ENCODE results near the gene BNIP3.

Gene BNIP3

DNA sequence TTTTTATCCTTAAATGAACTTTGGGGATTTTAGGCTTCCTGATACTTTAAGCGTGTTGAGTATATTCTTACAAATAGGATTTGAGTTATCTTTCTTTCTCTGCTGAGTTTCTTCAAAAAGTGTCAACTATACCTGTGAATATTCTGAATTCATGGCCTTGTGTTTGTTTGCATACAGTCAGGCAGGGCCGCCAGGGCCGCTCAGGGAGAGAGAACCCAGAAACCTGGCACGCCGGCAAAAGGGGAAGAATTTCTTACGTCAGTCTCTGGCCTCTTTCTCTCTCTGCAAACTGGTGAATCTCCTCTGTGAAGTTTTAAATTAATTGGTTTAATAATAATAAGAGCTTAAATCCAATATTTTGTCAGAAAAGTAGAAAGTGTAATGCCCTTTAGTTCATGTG lies 29.3 kb upstream of the BNIP3 start:
- FAIRE-seq (no peak), DNase-seq (ENCODE audit: insufficient read length, low spot score) (no peak)
- TF ChIP-seq POLR2A (IDR thresholded peaks at IDR 0.05; ENCODE audit: low read depth, low read length) = no peak

DNA sequence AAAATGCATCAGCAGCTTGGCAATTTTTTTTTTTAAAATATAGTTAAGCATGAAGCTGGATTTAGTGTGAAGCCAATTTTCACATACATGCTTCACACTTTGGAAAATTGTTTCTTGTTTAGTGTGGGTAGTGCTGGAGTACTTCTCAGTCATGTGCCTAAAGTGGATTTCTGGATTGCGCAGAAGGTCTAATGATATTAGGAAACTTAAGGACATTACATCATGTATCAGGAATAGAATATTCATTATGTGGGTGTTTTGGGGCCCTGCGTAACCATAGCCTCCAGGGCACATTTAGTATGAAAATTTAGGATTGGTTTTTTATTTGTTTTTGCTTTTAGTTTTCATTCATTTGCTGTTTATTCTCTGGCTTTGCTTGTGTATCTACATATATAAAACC lies 28.8 kb upstream of the BNIP3 start:
- DNase-seq (ENCODE audit: insufficient read length, low spot score) (no peak), FAIRE-seq (no peak)
- no peak for TF ChIP-seq POLR2A (IDR thresholded peaks at IDR 0.05; ENCODE audit: low read depth, low read length)

DNA sequence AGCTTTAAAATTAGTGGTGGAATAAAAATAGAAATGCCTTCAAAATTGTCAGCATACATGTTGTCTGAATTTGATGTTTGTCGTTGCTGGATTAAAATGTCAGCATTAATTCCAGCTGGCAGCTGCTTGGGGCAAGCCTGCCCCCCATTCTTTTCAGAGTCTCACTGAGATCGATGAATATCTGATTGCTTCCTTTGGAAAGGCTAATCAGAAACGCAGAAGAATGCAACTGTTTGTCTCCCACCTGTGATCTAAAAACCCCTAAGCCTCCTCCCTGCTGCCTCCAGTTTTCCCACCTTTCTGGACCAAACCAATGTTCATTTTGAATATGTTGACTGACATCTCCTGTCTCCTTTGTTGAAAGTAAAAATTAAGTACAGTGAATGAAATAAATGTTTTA lies 27.9 kb upstream of the BNIP3 start:
- DNase-seq (ENCODE audit: insufficient read length, low spot score) = no peak
- FAIRE-seq = no peak
- no peak for TF ChIP-seq POLR2A (IDR thresholded peaks at IDR 0.05; ENCODE audit: low read depth, low read length)

DNA sequence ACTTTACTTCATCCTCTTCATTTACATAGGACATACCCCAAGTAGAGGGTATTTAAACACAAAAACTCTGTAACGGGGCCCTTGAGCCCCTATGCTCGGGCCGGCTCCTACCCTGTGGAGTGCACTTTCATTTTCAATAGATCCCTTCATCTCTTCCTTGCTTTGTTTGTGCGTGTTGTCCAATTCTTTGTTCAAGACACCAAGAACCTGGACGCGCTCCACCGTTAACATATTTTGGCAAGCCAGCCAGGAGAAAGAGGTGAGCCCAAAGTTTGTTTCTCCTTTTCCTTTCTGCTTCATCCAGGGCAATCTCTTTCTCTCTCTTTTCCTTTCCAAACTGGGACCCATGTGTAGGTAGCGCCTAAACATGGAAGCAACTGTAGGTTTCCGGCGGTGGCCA lies 26.0 kb upstream of the BNIP3 start:
- FAIRE-seq = no peak
- no peak for DNase-seq (ENCODE audit: insufficient read length, low spot score)
- TF ChIP-seq POLR2A (IDR thresholded peaks at IDR 0.05; ENCODE audit: low read depth, low read length) = no peak

DNA sequence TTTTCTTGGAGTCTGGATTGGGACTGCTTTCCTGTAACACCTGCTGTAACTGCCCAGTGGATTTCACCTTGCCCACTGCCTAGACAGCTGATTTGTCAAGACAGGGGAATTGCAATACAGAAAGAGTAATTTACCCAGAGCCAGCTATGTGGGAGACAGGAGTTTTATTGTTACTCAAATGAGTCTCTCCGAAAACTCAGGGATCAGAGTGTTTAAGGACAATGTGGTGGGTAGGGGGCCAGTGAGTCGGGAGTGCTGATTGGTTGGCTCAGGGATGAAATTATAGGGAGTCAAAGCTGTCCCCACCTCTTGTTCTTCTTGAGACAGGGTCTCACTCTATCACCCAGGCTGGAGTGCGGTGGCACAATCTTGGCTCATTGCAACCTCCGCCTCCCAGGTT lies 25.2 kb upstream of the BNIP3 start:
- FAIRE-seq = no peak
- no peak for DNase-seq (ENCODE audit: insufficient read length, low spot score)
- TF ChIP-seq POLR2A (IDR thresholded peaks at IDR 0.05; ENCODE audit: low read depth, low read length) = no peak

DNA sequence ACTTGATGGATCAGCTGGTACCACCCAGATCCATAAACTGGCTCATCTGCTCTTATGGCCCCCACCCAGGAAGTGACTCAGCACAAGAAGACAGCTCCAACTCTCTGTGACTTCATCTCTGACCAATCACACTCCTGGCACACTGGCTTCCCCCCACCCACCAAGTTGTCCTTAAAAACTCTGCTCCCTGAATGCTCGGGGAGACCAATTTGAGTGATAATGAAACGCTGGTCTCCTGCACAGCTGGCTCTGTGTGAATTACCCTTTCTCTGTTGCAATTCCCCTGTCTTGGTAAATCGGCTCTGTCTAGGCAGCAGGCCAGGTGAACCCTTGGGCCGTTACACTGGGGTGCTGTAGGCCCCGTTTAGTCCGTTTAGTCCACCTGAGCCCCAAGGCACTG lies 23.4 kb upstream of the BNIP3 start:
- DNase-seq (ENCODE audit: insufficient read length, low spot score) (no peak), FAIRE-seq (no peak)

DNA sequence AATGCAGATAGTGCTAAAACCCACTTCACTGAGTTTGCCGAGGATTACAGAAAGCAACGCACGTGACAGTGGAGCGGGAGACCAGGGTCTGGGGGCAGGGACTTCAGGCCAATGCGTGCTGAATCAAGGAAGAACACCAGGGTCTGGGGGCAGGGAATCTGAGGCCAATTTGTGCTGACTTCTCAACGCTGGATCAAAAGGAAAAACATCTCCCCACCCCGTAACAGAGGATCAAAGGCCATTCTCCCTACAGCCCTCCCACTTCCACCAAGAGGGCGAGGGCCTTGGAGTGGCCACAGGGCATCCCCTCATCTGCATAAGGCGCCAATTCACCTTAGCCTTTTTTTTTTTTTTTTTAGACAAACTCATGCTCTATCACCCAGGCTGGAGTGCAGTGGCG lies 22.3 kb upstream of the BNIP3 start:
- FAIRE-seq (no peak), DNase-seq (ENCODE audit: insufficient read length, low spot score) (no peak)
- no peak for TF ChIP-seq POLR2A (IDR thresholded peaks at IDR 0.05; ENCODE audit: low read depth, low read length)

More for the DNA sequence above, 23.4 kb upstream of the BNIP3 start:
- no peak for TF ChIP-seq POLR2A (IDR thresholded peaks at IDR 0.05; ENCODE audit: low read depth, low read length)

DNA sequence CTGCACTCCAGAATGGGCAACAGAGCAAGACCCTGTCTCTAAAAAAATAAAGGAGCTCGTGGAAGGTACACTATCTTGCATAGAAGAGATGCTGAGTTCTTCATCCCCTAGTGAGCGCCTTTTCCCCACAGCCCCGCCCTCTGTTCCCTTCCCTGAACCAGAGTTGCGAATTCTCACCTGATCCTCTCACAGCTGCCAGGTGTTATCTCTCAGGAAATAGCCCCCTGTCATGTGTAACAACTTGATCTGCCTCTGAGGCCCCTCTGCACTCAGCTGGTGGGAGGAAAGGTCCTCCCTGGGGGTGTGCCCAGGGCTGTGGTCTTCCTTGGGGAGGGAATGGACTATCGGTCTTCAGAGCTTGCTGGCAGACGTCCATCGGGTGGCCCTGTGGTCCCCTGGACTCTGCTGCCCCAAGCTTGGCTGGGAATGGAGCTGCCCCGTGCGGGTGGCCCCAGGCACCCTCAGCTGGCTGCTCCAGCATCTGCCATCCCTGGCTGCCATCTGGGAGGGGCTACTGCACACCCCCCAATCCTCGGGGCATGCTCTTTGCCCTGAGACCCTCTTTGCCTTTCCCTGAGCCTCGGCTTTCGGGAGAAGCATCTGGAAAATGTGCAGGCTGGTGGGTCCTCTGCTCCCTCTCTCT lies 21.7 kb upstream of the BNIP3 start:
- FAIRE-seq (no peak), DNase-seq (ENCODE audit: insufficient read length, low spot score) (no peak)
- no peak for TF ChIP-seq POLR2A (IDR thresholded peaks at IDR 0.05; ENCODE audit: low read depth, low read length)

DNA sequence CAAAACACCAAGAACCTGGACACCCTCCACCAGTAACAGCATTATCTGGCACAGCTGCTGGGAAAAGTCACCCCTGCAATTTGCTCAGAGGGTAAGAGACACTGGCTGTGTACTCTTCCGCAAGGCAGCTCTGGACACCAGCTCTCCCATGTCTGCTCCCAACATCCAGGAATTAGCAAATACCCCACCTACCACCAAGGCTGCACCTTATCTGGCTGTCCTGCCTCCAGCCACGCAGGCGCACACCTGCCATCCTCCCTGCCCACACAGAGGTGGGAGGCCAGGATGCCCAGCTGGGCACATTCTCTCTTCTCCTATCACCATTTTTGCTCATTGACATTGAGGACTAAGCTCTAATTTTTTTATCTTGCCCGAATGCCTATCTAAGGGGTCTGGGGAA lies 20.3 kb upstream of the BNIP3 start:
- TF ChIP-seq POLR2A (IDR thresholded peaks at IDR 0.05; ENCODE audit: low read depth, low read length) = no peak
- DNase-seq (ENCODE audit: insufficient read length, low spot score) = no peak
- no peak for FAIRE-seq

DNA sequence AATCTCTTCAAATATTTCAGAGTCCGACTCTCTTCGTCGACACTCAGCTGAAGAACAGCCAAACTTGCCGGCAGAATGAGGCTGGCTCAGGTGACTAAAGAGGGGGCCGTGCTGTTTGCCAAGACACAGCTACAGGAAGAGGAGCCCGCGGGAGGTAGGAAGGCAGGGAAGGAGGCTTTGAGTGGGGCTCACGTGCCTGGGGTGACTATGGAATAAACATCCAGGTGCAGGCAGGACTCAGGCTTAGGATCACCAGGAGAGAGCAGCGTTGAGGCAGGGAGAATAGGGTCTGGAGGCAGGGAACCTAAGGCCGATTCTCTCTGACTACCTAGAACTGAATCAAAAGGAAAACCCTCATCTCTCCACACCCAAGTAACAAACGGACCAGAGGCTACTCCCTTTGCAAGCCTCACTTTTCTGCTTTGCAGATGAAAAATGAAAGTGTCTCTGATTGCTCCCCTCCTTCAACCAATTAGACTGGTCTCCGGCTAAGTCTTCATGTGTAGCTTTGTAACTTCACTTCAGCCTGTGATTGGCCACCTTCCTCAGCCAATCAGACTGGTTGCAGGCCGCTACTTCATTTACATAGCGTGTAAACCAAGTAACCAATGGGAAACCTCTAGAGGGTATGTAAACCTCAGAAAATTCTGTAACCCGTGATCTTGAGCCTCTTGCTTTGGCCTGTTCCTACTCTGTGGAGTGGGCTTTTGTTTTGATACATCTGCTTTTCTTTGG lies 19.7 kb upstream of the BNIP3 start:
- DNase-seq (ENCODE audit: insufficient read length, low spot score) = no peak
- TF ChIP-seq POLR2A (IDR thresholded peaks at IDR 0.05; ENCODE audit: low read depth, low read length) = no peak
- peak; percentile 64 for FAIRE-seq

DNA sequence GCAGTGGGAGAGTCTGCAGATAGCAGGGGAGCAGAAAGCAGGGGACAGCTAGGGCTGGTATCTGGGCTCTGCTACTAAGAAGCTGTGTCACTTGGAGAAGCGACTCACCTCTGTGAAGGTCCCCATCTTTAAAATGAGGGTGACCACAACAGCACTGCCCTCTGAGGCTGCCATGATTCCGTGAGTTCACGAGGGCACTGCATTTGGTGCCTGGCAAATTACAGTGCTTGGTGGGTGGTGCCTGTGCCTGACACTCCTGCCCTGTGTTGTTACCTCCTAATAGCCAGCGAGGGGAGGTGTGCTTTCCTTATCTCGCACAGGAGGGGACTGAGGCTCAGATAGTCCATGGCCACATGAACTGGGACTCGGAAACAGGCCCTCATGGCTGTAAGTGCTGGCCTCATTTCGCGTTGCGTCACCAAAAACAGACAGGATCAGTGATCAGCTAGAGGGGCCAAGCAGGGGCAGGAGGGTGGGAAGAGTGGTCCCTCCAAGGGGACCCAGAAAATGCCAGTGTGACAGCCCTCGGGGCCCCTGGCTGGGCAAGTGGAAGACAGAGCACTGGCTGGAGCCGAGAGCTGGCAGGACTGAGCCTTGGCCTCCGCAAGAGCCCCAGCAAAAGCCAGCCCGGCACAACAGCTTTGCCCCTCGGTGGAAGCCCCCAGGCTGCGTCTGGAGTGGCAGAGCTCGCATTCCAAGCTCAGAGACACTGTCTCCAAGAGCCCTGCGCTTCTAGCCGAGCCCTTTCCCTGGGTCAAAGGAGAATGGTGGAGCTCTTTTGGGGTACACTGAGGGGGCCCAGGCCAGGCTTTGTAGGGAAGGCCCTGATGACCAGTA lies 17.3 kb upstream of the BNIP3 start:
- DNase-seq (ENCODE audit: insufficient read length, low spot score) = no peak
- no peak for FAIRE-seq
- no peak for TF ChIP-seq POLR2A (IDR thresholded peaks at IDR 0.05; ENCODE audit: low read depth, low read length)

DNA sequence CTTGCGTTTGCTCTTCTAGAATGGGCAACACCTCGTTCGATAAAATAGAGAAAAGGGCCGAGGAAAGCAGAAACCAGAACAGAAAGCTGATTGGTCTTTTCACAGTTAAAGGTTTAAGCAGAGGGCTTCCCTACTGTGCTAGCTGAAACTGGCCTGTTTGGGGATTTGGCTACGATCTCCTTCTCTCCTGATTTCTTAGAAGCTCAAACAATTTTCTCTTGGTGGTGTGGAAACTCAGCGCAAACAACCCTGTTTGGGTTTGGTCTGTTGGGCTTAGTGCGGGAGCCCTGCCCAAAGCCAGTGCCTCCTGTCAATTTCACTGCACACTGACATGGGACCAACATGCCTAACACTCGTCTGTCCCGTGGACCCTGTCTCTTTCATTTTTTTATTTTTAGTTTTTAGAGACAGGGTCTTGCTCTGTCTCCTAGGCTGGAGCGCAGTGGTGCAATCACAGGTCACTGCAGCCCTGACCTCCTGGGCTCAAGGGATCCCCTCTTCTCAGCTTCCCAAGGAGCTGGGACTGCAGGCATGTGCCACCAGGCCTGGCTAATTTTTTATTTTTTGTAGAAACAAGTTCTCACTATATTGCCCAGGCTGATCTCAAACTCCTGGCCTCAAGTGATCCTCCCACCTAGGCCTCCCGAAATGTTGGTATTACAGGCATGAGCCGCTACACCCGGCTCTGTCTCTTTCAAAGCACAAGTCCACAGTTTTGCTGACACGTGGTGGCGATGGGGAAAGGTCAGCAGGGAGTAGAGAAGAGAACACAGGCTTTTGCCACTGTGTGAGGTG lies 16.5 kb upstream of the BNIP3 start:
- DNase-seq (ENCODE audit: insufficient read length, low spot score) (no peak), FAIRE-seq (no peak)
- TF ChIP-seq POLR2A (IDR thresholded peaks at IDR 0.05; ENCODE audit: low read depth, low read length) = no peak

DNA sequence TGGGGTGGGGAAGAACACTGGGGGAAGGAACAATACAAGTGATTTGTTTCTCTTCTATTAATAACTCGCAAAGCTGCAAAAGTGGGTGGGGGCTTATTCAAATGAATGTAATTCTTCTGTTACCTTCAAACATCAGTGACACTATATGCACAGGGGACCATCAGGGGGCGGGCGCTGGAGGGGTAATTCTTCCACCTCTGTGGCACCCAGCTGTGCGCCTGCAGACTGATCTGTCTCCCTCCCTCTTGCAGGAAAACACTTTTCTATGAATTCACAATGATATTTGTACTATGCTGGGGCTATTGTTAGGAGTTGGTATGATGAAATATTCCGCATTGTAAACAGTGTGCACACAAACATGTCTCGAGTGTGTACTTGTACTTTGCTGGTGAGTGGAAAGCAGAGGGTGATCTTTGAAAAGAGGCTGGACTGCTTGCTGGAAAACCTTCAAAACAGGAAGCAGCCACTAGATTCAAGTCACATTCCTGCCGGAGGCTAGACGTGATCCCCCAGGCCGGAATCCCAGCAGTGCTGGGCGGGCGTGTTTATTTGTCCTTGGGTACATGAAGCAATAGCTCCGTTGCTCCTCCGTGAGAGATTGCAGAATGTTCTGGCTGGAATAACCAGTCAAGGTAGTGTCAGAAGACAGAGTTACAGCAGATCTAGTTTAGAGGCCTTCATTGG lies 15.8 kb upstream of the BNIP3 start:
- DNase-seq (ENCODE audit: insufficient read length, low spot score) (no peak), FAIRE-seq (no peak)
- TF ChIP-seq POLR2A (IDR thresholded peaks at IDR 0.05; ENCODE audit: low read depth, low read length) = no peak

All from H54 (cell line).